ENCODE results near the gene AGAP3.
A peak's percentile ranks its signal among the peaks of the same experiment; 100 is the strongest.
"Not testable (repeated sequence)": the region's sequence is repeated elsewhere in the genome, so short reads cannot be mapped to it uniquely, and the experiment has no call there.

AGAP3 gene

DNA sequence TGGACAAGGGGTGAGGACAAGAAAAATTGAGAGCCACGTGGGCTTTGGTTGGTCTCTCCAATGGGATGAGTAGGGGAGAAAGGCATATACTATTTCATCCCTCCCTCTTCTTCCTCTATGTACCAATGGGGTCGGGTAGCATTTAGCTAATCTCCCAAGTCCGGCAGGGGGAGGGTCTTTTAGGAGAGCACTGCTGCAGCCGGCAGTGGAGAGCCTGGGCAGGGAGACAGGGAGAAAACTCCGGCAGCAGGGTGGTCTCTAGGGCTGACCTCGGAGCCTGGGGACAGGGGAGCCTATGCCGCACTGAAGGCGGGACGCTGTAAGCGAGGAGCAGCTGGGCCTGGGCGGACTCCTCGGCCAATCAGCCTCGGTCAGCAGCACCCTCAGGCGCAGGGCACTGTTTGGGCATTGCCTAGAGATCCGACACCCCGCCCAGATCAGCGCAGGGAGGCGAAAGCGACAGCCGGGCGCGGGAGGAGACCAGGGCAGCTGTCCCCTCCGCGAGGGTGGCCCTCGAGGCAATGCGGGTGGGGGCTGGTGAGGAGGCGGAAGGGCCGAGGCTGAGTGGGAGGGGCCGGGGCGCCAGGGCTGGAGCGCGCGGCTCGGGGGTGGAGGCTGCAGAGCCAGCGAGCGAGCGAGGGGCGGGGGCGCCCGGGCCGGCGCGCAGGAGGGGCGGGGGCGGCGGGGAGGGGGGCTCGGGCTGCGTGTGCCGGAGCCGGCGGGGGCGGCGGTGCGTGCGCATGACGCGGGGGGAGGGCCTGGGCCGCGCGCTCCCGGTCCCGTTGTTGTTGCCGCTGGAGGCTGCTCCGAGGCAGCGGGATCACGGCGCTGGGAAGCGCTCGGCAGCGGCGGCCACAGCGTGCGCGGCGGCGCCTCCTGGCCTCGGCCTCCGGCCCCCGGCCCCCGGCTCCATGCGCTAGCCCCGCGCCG is at the start of gene AGAP3:
Gene AGAP3 (plus strand): TSS at position 785 of the 930 bp plus-strand sequence. CDS start 267 bp downstream, outside the sequence.
- DNase-seq: peak; percentile 31

DNA sequence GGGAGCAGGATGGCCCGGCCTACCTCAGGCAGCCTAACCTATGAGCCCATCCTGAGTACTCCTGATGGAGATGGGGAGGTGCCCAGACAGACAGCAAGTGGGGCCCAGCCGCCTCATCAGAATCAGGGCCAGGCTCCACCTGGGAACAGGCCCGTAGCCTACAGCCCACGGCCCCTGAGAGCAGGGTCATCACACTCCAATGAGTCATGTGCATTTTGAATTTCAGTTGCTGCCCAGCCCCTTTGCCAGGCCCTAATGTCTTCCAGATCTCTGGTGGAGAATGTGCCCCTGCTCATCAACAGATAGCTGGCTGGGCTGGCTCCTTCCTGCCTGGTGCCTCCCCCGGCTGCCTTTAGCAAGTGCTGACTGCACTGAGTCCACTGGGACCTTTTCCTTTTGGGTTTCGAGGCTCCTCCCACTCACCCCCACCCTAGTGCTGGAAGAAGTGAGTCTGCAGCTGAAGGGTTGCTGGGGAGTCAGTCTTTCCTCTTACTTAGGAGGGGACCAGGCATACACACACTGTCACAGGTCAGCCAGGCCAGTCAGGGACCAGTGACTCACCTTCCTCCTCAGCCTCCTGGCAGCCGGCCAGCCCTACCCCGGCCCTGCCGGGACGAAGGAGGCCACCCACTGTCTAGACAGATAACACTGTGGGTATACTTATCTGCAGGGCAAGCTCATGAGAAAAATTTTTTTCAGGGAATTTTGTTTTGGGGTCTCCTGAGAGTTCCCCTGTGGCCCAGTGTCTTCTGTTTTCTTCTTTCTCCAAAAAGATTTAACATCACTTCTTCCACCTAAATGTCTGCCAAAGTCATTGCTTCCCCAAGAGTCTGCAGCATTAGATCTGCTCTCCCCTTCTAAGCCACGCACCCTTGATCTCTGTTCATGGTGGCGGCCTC is 47.1 kb upstream of the AGAP3 start:
- DNase-seq: peak; percentile 88

DNA sequence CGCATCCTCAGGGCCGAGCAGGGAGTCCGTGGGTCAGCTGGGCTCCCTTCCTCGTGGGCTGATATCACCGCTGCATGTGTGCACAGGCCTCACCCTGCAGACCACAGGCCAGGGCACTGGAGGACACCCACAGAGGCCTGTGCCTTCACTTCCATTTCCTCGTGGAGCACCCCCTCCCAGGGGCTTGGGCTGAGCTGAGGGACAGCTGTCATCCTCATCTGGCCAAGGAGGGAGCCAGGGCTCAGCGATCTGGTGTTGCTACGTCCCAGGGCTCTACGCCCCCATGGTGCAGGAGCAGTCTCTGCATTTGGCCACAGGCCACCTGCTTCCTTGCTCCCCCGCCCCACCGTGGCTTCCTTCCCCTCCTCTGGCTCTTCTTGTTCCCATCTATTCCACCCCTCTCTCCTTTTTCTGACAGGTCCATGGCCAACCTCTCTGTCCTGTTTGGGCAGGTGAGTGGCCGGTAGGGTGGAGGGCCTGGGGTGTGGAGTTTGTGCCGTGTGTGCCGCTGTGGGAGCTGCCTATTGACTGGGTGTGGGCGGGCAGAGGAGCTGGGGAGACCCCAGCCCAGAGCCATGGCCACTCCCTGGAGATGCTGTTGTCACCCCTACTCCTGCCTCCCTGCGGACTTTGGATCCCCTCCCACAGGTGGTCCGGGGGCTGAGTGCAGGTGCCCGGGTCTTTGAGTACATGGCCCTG is 46.3 kb upstream of the AGAP3 start:
- no peak for DNase-seq

DNA sequence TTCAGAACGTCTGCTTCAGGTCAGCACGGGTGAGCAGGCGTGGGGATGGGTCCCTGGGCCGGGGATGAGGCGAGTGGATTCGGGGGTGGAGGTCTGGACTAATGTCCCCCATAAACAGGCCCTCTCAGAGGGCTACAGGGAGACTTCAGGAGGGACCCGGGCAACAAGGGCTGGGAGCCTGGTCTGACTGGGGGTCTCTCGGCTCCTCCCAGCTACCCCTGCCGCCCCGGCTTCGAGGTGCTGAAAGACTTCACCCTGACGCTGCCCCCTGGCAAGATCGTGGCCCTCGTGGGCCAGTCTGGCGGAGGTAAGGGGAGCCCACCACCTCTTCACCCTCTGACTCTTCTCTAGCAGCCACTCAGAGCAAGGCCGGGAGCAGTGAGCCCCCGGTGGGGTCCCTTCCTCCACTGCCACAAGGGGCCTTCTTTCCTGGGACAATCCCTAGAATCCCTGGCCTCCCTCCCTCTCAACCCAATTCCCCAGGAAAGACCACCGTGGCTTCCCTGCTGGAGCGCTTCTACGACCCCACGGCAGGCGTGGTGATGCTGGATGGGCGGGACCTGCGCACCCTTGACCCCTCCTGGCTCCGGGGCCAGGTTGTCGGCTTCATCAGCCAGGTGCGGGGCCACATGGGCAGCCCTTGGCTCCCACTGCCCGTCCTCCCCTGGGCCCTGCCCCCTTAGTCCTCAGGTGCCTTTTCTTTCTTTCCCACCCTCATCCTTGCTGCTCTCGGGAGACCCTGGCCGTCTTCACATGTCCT is 45.5 kb upstream of the AGAP3 start:
- DNase-seq: no peak

DNA sequence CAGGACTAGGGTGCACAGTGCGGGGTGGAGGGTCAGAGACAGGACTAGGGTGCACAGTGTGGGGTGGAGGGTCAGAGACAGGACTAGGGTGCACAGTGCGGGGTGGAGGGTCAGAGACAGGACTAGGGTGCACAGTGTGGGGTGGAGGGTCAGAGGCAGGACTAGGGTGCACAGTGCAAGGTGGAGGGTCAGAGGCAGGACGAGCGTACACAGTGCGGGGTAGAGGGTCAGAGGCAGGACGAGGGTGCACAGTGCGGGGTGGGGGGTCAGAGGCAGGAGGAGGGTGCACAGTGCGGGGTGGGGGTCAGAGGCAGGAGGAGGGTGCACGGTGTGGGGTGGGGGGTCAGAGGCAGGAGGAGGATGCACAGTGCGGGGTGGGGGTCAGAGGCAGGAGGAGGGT is 42.8 kb upstream of the AGAP3 start:
- DNase-seq: not testable (repeated sequence)

DNA sequence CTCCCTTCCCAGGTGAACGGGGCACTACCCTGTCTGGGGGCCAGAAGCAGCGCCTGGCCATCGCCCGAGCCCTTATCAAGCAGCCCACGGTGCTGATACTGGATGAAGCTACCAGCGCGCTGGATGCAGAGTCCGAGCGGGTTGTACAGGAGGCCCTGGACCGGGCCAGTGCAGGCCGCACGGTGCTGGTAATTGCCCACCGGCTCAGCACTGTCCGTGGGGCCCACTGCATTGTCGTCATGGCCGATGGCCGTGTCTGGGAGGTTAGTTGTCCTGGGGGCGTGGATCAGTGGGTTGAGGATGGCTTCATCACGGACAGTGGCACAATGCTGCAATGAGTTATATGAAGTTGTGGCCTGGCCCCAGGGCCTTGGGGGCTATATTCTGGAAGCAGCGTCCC is 42.3 kb upstream of the AGAP3 start:
- DNase-seq: no peak

DNA sequence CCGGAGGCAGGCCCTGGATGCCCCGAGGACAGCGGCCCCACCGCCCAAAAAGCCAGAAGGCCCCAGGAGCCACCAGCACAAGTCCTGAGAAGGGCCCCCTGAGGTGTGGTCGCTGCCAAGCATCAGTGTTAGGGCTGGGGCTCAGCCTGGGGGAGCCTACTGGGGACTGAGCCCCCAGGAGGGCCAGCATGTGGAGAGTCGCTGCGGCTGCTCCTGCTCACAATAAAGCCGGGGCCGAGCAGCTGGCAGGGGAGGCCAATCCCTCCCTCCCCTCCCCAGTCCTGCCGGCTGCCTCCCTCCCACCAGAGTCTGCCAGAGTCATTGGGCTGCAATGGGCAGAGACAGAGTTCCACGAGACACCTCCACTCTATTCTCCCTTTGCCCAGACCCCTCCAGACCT is 41.0 kb upstream of the AGAP3 start:
- no peak for DNase-seq

DNA sequence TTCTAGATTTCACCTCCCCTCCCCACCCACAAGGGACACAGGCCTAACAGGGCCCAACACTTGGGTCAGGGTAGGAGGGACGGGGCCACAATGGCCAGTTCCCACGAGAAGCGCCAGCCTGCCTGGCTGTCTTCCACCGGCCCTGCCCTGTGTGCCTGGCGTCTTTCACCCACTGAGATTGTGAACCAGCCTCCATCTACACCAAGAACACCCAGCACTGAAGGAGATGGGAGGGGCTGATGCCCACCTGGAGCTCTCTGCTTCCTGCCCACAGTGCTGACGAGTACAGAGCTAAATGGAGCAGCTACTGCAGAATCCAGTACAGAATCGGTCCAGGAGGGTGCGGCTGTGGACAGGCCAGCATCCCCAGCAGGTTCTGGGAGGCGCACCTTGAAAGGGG is 40.3 kb upstream of the AGAP3 start:
- no peak for DNase-seq

DNA sequence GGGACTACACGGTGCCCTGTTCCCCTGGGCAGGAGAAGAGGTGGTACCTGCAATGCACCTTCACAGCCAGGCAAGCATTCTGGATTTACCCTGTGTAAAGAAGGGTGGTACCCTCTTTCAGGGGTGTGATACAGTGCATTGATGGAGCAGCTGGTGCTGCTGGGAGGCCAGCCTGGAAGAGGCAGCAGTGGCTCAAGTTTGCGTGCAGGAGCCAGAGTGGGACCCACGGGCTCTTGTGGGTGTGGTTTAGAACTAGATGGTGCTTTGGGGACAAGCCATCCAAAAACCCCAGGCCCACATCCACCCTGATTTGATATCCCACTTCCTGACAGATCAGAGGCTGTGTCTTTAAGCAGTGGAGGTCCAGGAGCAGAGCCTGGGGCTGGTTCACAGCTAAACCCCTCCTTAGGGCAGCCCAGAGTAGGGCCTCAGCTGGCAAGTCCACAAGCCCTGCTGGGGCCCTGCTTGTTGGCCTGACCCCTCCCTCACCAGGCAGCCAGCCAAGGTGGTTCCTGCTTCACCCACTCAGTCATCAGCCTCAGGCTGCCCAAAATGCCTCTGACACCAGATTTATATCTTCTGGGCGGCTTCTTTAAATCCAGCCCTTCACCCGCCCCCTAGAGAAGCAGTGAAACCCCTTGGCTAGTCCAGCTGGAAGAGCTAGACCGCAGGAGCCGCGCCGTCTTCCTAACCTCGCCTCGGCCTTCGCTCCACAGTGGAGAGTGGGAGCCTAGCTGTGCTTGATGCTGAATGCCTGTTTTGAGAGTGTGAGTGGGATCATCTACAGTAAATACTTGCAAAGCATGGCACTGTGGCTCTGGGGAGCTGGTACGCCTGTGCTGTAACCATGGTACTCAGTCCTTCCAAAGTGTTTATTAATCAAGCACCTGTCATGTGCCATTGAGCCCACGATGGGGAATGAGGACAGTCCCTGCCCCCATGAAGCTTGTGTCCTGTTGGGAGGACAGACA is 39.4 kb upstream of the AGAP3 start:
- no peak for DNase-seq

DNA sequence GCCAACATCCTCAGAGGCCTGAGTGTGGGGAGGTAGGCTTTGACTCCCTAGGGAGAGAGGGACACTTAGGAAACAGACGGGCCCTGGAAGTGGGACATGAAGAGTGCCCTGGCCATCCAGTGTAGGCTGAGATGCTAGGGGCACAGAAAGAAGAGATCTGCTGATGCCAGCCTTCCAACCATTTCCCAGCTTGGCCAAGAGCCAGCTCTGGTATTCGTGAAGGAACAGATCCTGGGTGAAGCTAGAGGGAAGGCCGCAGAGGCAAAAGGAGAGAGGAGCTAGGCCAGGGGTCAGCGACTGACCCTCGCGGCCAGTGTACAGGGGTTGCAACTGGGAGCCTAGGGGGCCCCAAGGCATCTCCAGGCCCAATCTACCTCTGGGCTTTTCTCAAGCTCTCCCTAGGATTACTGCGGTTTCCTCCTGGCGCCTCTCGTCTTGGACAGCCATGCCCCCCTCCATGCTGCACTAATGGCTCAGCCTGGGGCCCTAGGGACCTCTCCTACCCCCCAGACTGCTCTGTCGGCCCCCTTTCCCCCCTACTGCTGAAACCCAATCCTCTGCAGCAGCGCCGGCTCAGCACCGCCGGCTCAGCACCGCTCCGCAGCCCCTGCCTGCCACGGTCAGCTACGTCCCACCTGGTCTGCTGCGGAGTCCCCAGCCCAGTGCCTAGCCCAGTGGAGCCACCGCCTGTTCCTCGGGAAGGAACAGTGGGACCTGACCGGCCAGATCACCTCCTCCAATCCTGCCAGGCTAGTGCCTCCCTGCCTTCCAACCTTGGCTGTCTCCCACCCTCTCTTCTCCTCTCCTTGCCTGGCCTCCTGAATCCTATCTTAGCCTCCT is 38.1 kb upstream of the AGAP3 start, which contains the start of gene ASIC3:
Gene ASIC3 (plus strand): TSS at position 556 of the 840 bp plus-strand sequence. CDS start 355 bp downstream, outside the sequence.
- no peak for DNase-seq

DNA sequence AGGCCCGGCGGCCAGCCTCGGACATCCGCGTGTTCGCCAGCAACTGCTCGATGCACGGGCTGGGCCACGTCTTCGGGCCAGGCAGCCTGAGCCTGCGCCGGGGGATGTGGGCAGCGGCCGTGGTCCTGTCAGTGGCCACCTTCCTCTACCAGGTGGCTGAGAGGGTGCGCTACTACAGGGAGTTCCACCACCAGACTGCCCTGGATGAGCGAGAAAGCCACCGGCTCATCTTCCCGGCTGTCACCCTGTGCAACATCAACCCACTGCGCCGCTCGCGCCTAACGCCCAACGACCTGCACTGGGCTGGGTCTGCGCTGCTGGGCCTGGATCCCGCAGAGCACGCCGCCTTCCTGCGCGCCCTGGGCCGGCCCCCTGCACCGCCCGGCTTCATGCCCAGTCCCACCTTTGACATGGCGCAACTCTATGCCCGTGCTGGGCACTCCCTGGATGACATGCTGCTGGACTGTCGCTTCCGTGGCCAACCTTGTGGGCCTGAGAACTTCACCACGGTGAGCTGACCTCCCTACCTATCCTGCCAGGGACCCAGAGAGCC is 37.3 kb upstream of the AGAP3 start:
- DNase-seq: no peak

DNA sequence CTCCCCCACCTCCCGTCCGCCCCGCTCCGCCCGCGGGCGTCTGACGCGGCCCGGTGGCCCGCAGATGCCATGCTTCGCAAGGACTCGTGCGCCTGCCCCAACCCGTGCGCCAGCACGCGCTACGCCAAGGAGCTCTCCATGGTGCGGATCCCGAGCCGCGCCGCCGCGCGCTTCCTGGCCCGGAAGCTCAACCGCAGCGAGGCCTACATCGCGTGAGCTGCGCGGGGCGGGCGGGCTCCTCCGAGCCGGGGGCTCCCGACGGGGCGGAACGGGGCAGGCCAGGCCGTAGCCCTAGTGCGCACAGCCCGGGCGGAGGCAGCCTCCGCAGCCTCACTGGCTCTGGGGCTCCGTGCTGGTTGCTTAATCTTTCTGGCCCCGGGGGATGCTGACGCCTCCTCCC is 35.2 kb upstream of the AGAP3 start:
- DNase-seq: peak; percentile 44

DNA sequence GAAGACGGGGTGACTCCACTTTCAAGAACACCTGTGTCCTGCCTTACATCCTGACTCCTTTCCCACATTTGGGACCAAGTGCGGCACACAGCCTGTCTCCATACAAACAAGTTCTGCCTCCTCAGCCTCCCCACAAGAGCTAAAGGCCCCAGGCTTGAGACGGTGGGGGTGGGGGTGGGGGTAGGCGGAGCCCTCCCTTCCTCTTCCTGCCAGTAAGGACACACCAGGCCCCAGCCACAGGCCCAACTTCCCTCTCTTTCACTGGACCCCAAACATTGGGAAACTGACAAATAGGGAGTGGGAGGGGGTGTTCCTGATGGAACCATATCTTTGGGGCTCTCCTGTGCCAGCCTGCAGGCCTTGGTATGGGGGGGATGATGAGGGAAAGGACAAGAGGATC is 33.2 kb upstream of the AGAP3 start:
- no peak for DNase-seq

DNA sequence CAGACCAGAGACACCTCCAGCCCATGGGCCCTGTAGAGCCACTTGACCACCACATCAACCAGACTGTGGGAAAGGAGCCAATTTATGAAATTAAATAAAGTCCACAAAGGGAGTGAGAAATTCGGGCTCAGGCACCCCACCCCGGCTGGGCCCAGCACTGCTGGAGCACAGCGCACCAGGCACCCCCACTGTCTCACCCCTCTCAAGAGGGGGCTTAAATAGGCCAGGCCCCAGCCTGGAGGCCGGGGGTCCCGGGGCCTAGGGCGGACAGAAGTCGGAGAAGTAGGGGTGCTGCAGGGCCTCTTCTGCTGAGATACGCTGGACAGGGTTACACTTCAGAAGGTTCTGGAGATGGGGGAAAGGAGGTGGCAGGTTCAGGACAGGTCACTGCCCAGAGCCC is 32.5 kb upstream of the AGAP3 start:
- no peak for DNase-seq

DNA sequence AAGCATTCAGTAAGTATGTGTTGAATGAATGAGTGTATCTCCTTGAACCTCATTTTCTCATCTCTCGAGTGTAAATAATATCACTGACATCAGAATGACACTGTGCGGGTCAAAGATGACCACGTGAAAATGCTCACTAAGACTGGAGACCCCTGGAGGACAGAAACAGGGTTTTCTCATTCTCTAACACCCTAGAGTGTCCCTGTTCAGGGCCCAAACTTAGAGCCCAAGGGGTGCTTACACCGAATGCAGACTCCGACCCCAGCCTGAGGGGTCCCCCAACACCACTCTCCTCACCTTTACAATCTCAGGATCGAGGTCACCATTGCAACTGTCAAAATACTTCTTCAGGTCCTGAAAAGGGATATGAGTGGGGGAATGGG is 30.0 kb upstream of the AGAP3 start:
- DNase-seq: no peak

DNA sequence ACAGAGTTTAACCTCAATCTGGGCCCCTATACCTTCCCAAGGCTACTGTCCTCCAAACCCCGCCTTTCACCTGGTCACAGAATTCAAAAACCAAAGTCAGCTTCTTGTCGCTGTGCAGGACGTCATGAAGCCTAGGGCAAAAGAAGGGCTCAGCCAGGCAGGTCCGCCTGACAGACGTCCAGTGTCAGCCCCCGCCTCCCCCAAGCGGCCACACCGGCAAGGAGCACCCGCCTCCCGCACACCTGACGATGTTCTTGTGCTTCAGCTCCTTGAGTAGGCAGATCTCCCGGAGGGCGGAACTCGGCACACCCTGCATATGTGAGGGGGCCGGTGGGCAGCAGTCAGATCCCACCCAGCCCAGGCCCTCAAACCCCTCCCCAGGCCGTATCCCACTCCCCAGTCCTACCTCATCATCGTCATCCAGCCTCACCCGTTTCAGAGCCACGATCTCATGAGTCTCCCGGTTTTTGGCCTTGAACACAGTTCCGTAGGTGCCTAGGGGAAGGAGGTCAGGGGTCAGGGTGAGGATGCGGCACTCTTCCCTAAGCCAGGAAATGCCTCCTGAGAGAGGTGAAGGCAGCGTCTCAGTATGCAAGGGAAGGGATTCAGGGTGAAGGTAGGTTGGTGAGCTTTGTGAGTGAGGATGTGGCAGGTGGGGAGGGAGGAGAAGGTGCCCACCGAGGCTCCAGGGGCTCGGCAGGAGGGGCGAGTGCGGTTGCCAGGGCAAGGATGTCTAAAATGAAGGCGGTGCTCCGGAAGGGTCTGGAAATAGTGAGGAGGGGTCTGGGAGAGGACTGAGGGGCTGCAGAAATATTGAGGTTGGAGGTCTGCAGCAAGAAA is 29.4 kb upstream of the AGAP3 start:
- DNase-seq: no peak

DNA sequence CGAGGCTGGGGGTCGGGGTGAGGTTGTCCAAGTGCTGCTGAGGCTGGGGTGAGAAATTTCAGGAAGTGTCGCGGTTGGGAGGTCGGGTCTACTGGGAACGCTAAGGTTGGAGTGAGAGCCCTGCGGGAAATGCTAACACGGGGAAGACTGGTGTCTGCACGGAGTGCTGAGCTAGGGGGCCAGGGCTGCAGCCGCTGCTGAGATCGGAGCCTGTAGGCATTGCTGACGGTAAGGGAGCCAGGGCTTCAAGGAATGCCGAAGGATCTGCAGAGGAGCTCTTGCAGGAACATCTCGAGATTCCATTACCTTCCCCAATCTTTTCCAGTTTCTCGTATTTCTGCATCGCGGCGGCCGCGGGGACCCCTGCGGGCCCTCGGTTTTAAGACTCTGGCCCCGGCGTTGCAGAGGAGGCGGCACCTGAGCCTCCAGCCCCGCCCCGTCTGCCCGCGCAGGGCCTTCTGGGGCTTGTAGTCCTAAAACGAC is 28.7 kb upstream of the AGAP3 start, which contains the start of gene CDK5:
Gene CDK5 (minus strand): TSS at position 392 of the 483 bp plus-strand sequence. CDS start 49 bp downstream, at position 343.
- DNase-seq: peak; percentile 16
